A673 (cell line): ENCODE measurements around the gene NADK2.

Experiments used
- CTCF ChIP-seq: fragments of 300-800, 200-600 bp; sonication (generic); conservative IDR thresholded peaks from 2 replicates; pipeline ENCODE4 v1.5.1; 2017; ENCODE audit warnings: low read depth, mild to moderate bottlenecking, antibody characterized with exemption, low read length, moderate library complexity, mixed read lengths
- EZH2 ChIP-seq: fragments of 200-600 bp; sonication (generic); IDR thresholded peaks from 2 replicates; pipeline ENCODE4 v1.6.1; 2017; ENCODE audit warnings: borderline replicate concordance, low read depth, mild to moderate bottlenecking, mixed read lengths, antibody characterized with exemption, low read length; ENCODE audit not compliant: poor library complexity, severe bottlenecking

GRCh38 chr5:36285837-36286615, 44.3 kb upstream of the NADK2 start:
- no peak for TF ChIP-seq CTCF
- TF ChIP-seq EZH2 = no peak
